HepG2 (cell line): ENCODE measurements around the gene MRRF. TPM values are rescaled to one million over a fixed set of nuclear protein-coding genes. Genes with fewer than 3 reads are reported as not detected.

Experiments
- ATAC-seq: fragments of 200-7000 bp; cut with Tn5 transposase; 3 replicates; pipeline ENCODE4 v1.9.1; 2020; ENCODE audit warnings: mild to moderate bottlenecking, moderate library complexity
- BruUV-seq: library from RNA; stranded (reverse); fragments of 400-500 nt; replicated peaks from 2 replicates; lab custom pipeline; 2021; lab: Mats Ljungman, UMichigan
- CTCF ChIA-PET: fragments of 300-600 bp; formaldehyde crosslinking; extraction: SDS; loops from one replicate; lab custom pipeline; 2021; ENCODE audit warnings: low total read pairs, inconsistent platforms, low intra/inter-chr PET ratio; lab: Yijun Ruan, JAX
- POLR2A ChIA-PET: fragments of 350-600 bp; sonication (Branson Sonifier 250); formaldehyde crosslinking; loops from one replicate; lab custom pipeline; 2020; ENCODE audit warnings: antibody characterized with exemption, inconsistent platforms; lab: Yijun Ruan, JAX
- DNase-seq: peaks from one replicate; pipeline ENCODE4 v3.0.0-alpha.2; 2015; ENCODE audit warnings: low spot score
- FAIRE-seq: peaks from 3 replicates; lab custom pipeline; 2011; peaks lifted over from hg19 to GRCh38; lab: Jason Lieb, UNC
- H2AFZ ChIP-seq: one replicate; pipeline ENCODE4 v1.6.1; 2011; ENCODE audit warnings: low read length, inconsistent platforms
- H3K27ac ChIP-seq: fragments of 300-600 bp; 3 replicates; pipeline ENCODE4 v1.8.0; 2011; ENCODE audit warnings: mixed run types, mild to moderate bottlenecking, mixed read lengths, low read length, inconsistent platforms; ENCODE audit not compliant: insufficient read depth; ENCODE audit errors: extremely low read length
- H3K27me3 ChIP-seq, 2 experiments: fragments of 200-600 bp in 1 of 2; 2 replicates in 1 of 2; 3 replicates in 1 of 2; pipeline versions ENCODE4 v1.6.0 to v1.8.0; 2011; ENCODE audit warnings: low read length in 2 of 2, mild to moderate bottlenecking in 2 of 2, moderate library complexity in 2 of 2, inconsistent platforms in 1 of 2; ENCODE audit not compliant: insufficient read depth in 2 of 2, control insufficient read depth in 1 of 2
- H3K36me3 ChIP-seq, 2 experiments: fragments of 200-600 bp in 1 of 2; replicated peaks in 1 of 2; 2 replicates in 1 of 2; 3 replicates in 1 of 2; pipeline versions ENCODE4 v1.5.1 to v1.8.0; 2011; ENCODE audit warnings: low read length in 2 of 2, inconsistent platforms in 1 of 2; ENCODE audit not compliant: insufficient read depth in 2 of 2, control insufficient read depth in 1 of 2
- H3K4me1 ChIP-seq: 2 replicates; pipeline ENCODE4 v1.5.1; 2012; ENCODE audit warnings: low read length, inconsistent platforms; ENCODE audit not compliant: insufficient read depth
- H3K4me2 ChIP-seq: 2 replicates; pipeline ENCODE4 v1.6.0; 2011; ENCODE audit warnings: low read depth, low read length, inconsistent platforms
- H3K4me3 ChIP-seq, 3 experiments: fragments of 200-600 bp in 1 of 3; sonication (generic), shearing (Covaris generic) in 1 of 3; replicated peaks in 1 of 3; 2 replicates each; pipeline ENCODE4 v1.5.1; 2011 to 2016; ENCODE audit warnings: low read length in 3 of 3, inconsistent platforms in 2 of 3, low read depth in 2 of 3, mild to moderate bottlenecking in 2 of 3, control low read depth in 1 of 3, mixed read lengths in 1 of 3; ENCODE audit not compliant: insufficient read depth in 1 of 3
- H3K79me2 ChIP-seq: one replicate; pipeline ENCODE4 v1.6.1; 2011; ENCODE audit warnings: low read length, inconsistent platforms; ENCODE audit not compliant: insufficient read depth
- H3K9ac ChIP-seq: 2 replicates; pipeline ENCODE4 v1.6.0; 2011; ENCODE audit warnings: mild to moderate bottlenecking, low read depth, low read length, inconsistent platforms; ENCODE audit not compliant: insufficient read depth
- H3K9me3 ChIP-seq: 2 replicates; pipeline ENCODE4 v1.5.1; 2012; ENCODE audit warnings: mild to moderate bottlenecking, low read length
- H4K20me1 ChIP-seq: 2 replicates; pipeline ENCODE4 v1.6.0; 2011; ENCODE audit warnings: inconsistent platforms, mild to moderate bottlenecking, low read length, moderate library complexity; ENCODE audit not compliant: insufficient read depth
- ATAD3A ChIP-seq: sonication (generic); formaldehyde crosslinking; IDR thresholded peaks from 2 replicates; pipeline ENCODE4 v1.4.0; 2020; ENCODE audit warnings: missing genetic modification reagents
- BHLHE40 ChIP-seq: IDR thresholded peaks from 2 replicates; pipeline ENCODE4 v1.6.1; 2011; ENCODE audit warnings: low read length, improper control_type of control experiment
- CREB3 ChIP-seq: sonication (generic); formaldehyde crosslinking; IDR thresholded peaks from 2 replicates; pipeline ENCODE4 v1.5.0; 2020; ENCODE audit warnings: missing genetic modification reagents
- IRF1 ChIP-seq: sonication (generic); formaldehyde crosslinking; IDR thresholded peaks from 2 replicates; pipeline ENCODE4 v1.4.0; 2020; ENCODE audit warnings: low read depth, mild to moderate bottlenecking, missing genetic modification reagents
- KLF9 ChIP-seq: IDR thresholded peaks from 2 replicates; pipeline ENCODE4 v1.6.1; 2016; ENCODE audit warnings: low read depth
- MXD1 ChIP-seq: sonication (generic); formaldehyde crosslinking; IDR thresholded peaks from 2 replicates; pipeline ENCODE4 v1.4.0; 2020; ENCODE audit warnings: mild to moderate bottlenecking, missing genetic modification reagents
- MYPOP ChIP-seq: sonication (generic); formaldehyde crosslinking; IDR thresholded peaks from 2 replicates; pipeline ENCODE4 v1.8.1; 2023; ENCODE audit warnings: mild to moderate bottlenecking, moderate library complexity, missing genetic modification reagents
- NFE2 ChIP-seq: sonication (generic); formaldehyde crosslinking; IDR thresholded peaks from 2 replicates; pipeline ENCODE4 v1.4.0; 2020; ENCODE audit warnings: missing genetic modification reagents
- RELA ChIP-seq: sonication (generic); formaldehyde crosslinking; IDR thresholded peaks from 2 replicates; pipeline ENCODE4 v1.4.0; 2020; ENCODE audit warnings: missing genetic modification reagents
- SCMH1 ChIP-seq: sonication (generic); formaldehyde crosslinking; IDR thresholded peaks from 2 replicates; pipeline ENCODE4 v1.9.0; 2021; ENCODE audit warnings: missing genetic modification reagents, mild to moderate bottlenecking, borderline replicate concordance
- ZNF274 ChIP-seq: sonication (generic); formaldehyde crosslinking; IDR thresholded peaks from 2 replicates; pipeline ENCODE4 v1.5.1; 2020; ENCODE audit warnings: mild to moderate bottlenecking, missing genetic modification reagents
- ZNF33A ChIP-seq: sonication (generic); formaldehyde crosslinking; IDR thresholded peaks from 2 replicates; pipeline ENCODE4 v1.5.1; 2020; ENCODE audit warnings: missing genetic modification reagents, mild to moderate bottlenecking, moderate library complexity, borderline replicate concordance
- ZNF441 ChIP-seq: sonication (generic); formaldehyde crosslinking; IDR thresholded peaks from 2 replicates; pipeline ENCODE4 v1.7.0; 2021; ENCODE audit warnings: missing genetic modification reagents, borderline replicate concordance
- ZNF501 ChIP-seq: sonication (generic); formaldehyde crosslinking; IDR thresholded peaks from 2 replicates; pipeline ENCODE4 v1.5.1; 2020; ENCODE audit warnings: mild to moderate bottlenecking, moderate library complexity, missing genetic modification reagents
- ZNF513 ChIP-seq: sonication (generic); formaldehyde crosslinking; conservative IDR thresholded peaks from 2 replicates; pipeline ENCODE4 v1.5.0; 2020; ENCODE audit warnings: missing genetic modification reagents
- ZNF784 ChIP-seq: sonication (generic); formaldehyde crosslinking; IDR thresholded peaks from 2 replicates; pipeline ENCODE4 v1.5.1; 2020; ENCODE audit warnings: missing genetic modification reagents, mild to moderate bottlenecking, borderline replicate concordance
- ZNF790 ChIP-seq: sonication (generic); formaldehyde crosslinking; IDR thresholded peaks from 2 replicates; pipeline ENCODE4 v1.8.0; 2022; ENCODE audit warnings: missing genetic modification reagents, mild to moderate bottlenecking, borderline replicate concordance
- ZSCAN22 ChIP-seq: sonication (generic); formaldehyde crosslinking; IDR thresholded peaks from 2 replicates; pipeline ENCODE4 v1.4.0; 2020; ENCODE audit warnings: mild to moderate bottlenecking, missing genetic modification reagents
- WGBS: methylation state at CpG from one replicate; pipeline ENCODE4 v1.1.6; 2017; ENCODE audit warnings: low lambda C conversion rate; 5-methylcytosine and 5-hydroxymethylcytosine counted together
- in situ Hi-C: cut with HindIII; loops from 2 replicates; pipeline ENCODE4 v1.10.0; 2017; ENCODE audit warnings: low pct_unique_long_range_greater_than_20kb; ENCODE audit not compliant: extremely low pct_ligation_motif_present
- intact Hi-C: fragments of 100-400 bp; cut with micrococcal nuclease; formaldehyde crosslinking; loops from one replicate; pipeline ENCODE4 v1.10.0; 2022; ENCODE audit not compliant: unreplicated experiment
- polyA plus RNA-seq, 8 experiments: library from polyadenylated mRNA; depleted of rRNA in 3 of 8; stranded (reverse) in 7 of 8; unstranded in 1 of 8; fragments of >200 nt; fragmentation: Illumina TruSeq in 4 of 8; extraction: Trizol in 4 of 8; gene quantifications; 2 replicates each; pipeline versions ENCODE4 v1.2.1 to v1.2.3, GENCODE V29; 2011 to 2016; ENCODE audit warnings: low read depth in 4 of 8, missing spikeins in 1 of 8, mixed read lengths in 1 of 8; ENCODE audit not compliant: insufficient read depth in 1 of 8
- total RNA-seq, 5 experiments: library from RNA; depleted of rRNA; stranded (reverse); fragments of >200 nt; fragmentation: Illumina TruSeq; extraction: Trizol; gene quantifications; 2 replicates each; pipeline ENCODE4 v1.2.3, GENCODE V29; 2016; ENCODE audit warnings: low read depth in 1 of 5

The MRRF gene
- total and polyA plus RNA-seq, 2 of the 13 experiments (the other 11 are each of a cell fraction or from before 2014, with no cell fraction given), result 37.3 to 44.3 TPM

- CTCF ChIA-PET, result no interaction called here
- TF ChIP-seq BHLHE40 (no peak), ZNF790 (CRISPR knock-in tag) (no peak), CREB3 (CRISPR knock-in tag) (no peak), KLF9 (CRISPR knock-in tag) (no peak), ZNF441 (CRISPR knock-in tag) (no peak), ATAD3A (CRISPR knock-in tag) (no peak), ZSCAN22 (no peak), MYPOP (no peak), ZNF501 (CRISPR knock-in tag) (no peak), ZNF33A (CRISPR knock-in tag) (no peak), SCMH1 (CRISPR knock-in tag) (no peak), MXD1 (CRISPR knock-in tag) (no peak), IRF1 (CRISPR knock-in tag) (no peak), ZNF513 (CRISPR knock-in tag) (no peak), RELA (no peak), ZNF274 (no peak), ZNF784 (no peak), NFE2 (CRISPR knock-in tag) (no peak)
- no peak for ATAC-seq
- BruUV-seq, result no TSS peak
- Histone ChIP-seq H3K4me3 (no peak overlapping the region), H4K20me1 (no peaks in the 10 kb centered on the region), H2AFZ (no peak overlapping the region), H3K36me3 (peaks cover 8 to 14% of the 10 kb centered on the region in 2 experiments; a peak in 4 of 5 replicates), H3K4me1 (peaks cover 20% of the 10 kb centered on the region), H3K79me2 (no peaks in the 10 kb centered on the region), H3K4me2 (no peak overlapping the region), H3K27ac (no peak overlapping the region), H3K9me3 (no peaks in the 10 kb centered on the region), H3K27me3 (no peaks in the 10 kb centered on the region), H3K9ac (no peak overlapping the region)
- in situ Hi-C loops, result no loop called here
- WGBS, result 100% methylated on average over 2 of the region's 2 CpGs
- intact Hi-C loops, result no loop called here
- no peak for DNase-seq
- POLR2A ChIA-PET, result no interaction called here
- no peak for FAIRE-seq
Measured at GRCh38 chr9:122327175-122327574, 62.5 kb downstream of the MRRF start.
